ENCODE results near the gene RNF112. TPM values are rescaled to one million over a fixed set of nuclear protein-coding genes. Genes with fewer than 3 reads are reported as not detected.
A peak's percentile ranks its signal among the peaks of the same experiment; 100 is the strongest.

The RNF112 gene
- total and polyA plus RNA-seq, 2 of the 8 experiments (the other 6 are each of a cell fraction or from before 2014, with no cell fraction given): 1.1 to 2.2 TPM

DNA sequence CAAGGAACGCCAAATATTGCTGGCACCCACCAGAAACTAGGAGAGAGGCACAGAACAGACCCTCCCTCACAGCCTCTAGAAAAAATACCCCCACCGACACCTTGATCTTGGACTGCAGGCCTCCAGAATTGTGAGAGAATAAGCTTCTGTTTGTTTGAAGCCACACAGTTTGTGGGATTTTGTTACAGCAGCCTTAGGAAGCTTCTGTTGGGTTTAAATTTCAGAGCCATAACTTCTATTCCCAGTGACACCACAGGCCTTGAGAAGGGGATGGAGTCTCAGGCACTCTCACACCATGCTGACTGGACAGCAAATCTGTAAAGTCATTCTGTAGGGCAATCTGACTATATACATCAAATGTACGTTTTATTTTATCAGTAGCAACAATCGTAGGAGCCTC lies 38.6 kb downstream of the RNF112 start:
- FAIRE-seq (peak; percentile 13), DNase-seq (ENCODE audit: low read depth in 1 of 2, low spot score in 2 of 2) (no peak)
- Histone ChIP-seq H4K5ac (ENCODE audit: insufficient read length, low read depth, low read length) (no peak overlapping the region), H3K56ac (replicated peaks; ENCODE audit: insufficient read length, low read depth, low read length) (no peak overlapping the region), H3K27ac (ENCODE audit: low read depth, low read length) (no peak overlapping the region), H3K14ac (ENCODE audit: insufficient read length) (no peak overlapping the region), H3K79me2 (ENCODE audit: control insufficient read depth in 1 of 2, insufficient read depth in 2 of 2, low read length in 2 of 2) (no peaks in the 10 kb centered on the region), H3K9ac (replicated peaks in 1 of 4; ENCODE audit: extremely low read depth in 1 of 4, low read depth in 3 of 4, low read length in 3 of 4) (no peak overlapping the region), H3K23me2 (ENCODE audit: low read depth, low read length) (no peaks in the 10 kb centered on the region), H3K23ac (ENCODE audit: insufficient read length) (no peak overlapping the region), H3K36me3 (ENCODE audit: control insufficient read depth in 2 of 4, insufficient read depth in 4 of 4, low read length in 3 of 4) (no peaks in the 10 kb centered on the region), H3K27me3 (replicated peaks in 1 of 4; ENCODE audit: control insufficient read depth in 3 of 4, extremely low read depth in 1 of 4, insufficient read depth in 3 of 4, low read length in 3 of 4) (no peaks in the 10 kb centered on the region), H3K9me3 (ENCODE audit: insufficient read depth in 2 of 2, low read depth in 1 of 2, low read length in 1 of 2) (peaks cover 4 to 5% of the 10 kb centered on the region in 2 experiments; a peak in 2 of 4 replicates), H2BK20ac (ENCODE audit: low read length) (0 out of 2 replicates have a peak overlapping the region, but pooled peaks have one; percentile 51), H2BK120ac (replicated peaks; ENCODE audit: low read depth, low read length) (no peak overlapping the region), H2BK12ac (ENCODE audit: low read depth, low read length) (no peak overlapping the region), H2BK5ac (ENCODE audit: low read depth, low read length) (no peak overlapping the region), H2AK5ac (ENCODE audit: low read depth, low read length) (no peak overlapping the region), H3K4me3 (ENCODE audit: extremely low read depth in 1 of 4, insufficient read depth in 2 of 4, low read depth in 3 of 4, low read length in 4 of 4) (no peak overlapping the region), H2AFZ (ENCODE audit: low read length) (no peak overlapping the region), H3K79me1 (ENCODE audit: low read depth, low read length) (no peaks in the 10 kb centered on the region), H2BK15ac (ENCODE audit: low read length) (peak overlapping the region; percentile 90; the same call in 1 of the 2 replicates), H3K4ac (replicated peaks; ENCODE audit: insufficient read length, low read depth, low read length) (no peak overlapping the region), H4K20me1 (replicated peaks in 1 of 2; ENCODE audit: control insufficient read depth in 1 of 2, insufficient read depth in 2 of 2, low read length in 2 of 2) (no peaks in the 10 kb centered on the region), H3K4me1 (replicated peaks in 1 of 4; ENCODE audit: control insufficient read depth in 3 of 4, insufficient read depth in 4 of 4, low read length in 3 of 4) (peaks cover 2 to 9% (median 4%) of the 10 kb centered on the region in 4 experiments; a peak in 4 of 7 replicates), H4K91ac (replicated peaks; ENCODE audit: insufficient read length, low read length) (peak overlapping the region; percentile 1), H3K18ac (ENCODE audit: extremely low read depth, low read length) (no peak overlapping the region), H4K8ac (ENCODE audit: extremely low read depth, insufficient read depth, low read length) (no peak overlapping the region), H3K4me2 (ENCODE audit: insufficient read depth in 1 of 2, low read depth in 2 of 2, low read length in 2 of 2) (no peak overlapping the region)
- ChIA-PET POLR2A (ENCODE audit: partially characterized antibody) (interaction anchor here (0.7 kb wide), 1 partner anchor 9 kb away, joined by 3 read pairs; no protein-coding TSS in a partner anchor), CTCF (ENCODE audit: partially characterized antibody) (interaction anchor here (3.6 kb wide), 1 partner anchor 86 kb away, joined by 66 read pairs; the partner anchor contains the start of gene B9D1)
- TF ChIP-seq CBX8 (IDR thresholded peaks at IDR 0.05; ENCODE audit: borderline replicate concordance, low read depth, low read length) (no peak), CEBPB (IDR thresholded peaks at IDR 0.05; ENCODE audit: low read depth, low read length) (no peak), SP4 (IDR thresholded peaks at IDR 0.05; ENCODE audit: low read length) (no peak), POU5F1 (IDR thresholded peaks at IDR 0.05; ENCODE audit: low read depth, low read length) (no peak)
- WGBS, 2 experiments (ENCODE audit: extremely low coverage in 1 of 2, insufficient coverage in 1 of 2, insufficient read length in 1 of 2, insufficient replicate concordance in 2 of 2, low coverage in 1 of 2, low lambda C conversion rate in 2 of 2, missing lambda C conversion rate in 1 of 2): 94% methylated on average over 4 of the region's 4 CpGs; no CpG with 5 or more reads in 1 of the 2 experiments

Measured in H1 (cell line).